HepG2 (cell line): ENCODE data around the gene WIF1. TPM values are rescaled to one million over a fixed set of nuclear protein-coding genes. Genes with fewer than 3 reads are reported as not detected.

Experiments used
- ATAC-seq: fragments of 200-7000 bp; cut with Tn5 transposase; 3 replicates; pipeline ENCODE4 v1.9.1; 2020; ENCODE audit warnings: mild to moderate bottlenecking, moderate library complexity
- BruUV-seq: library from RNA; stranded (reverse); fragments of 400-500 nt; replicated peaks from 2 replicates; lab custom pipeline; 2021; lab: Mats Ljungman, UMichigan
- CTCF ChIA-PET: fragments of 300-600 bp; formaldehyde crosslinking; extraction: SDS; loops from one replicate; lab custom pipeline; 2021; ENCODE audit warnings: low total read pairs, inconsistent platforms, low intra/inter-chr PET ratio; lab: Yijun Ruan, JAX
- POLR2A ChIA-PET: fragments of 350-600 bp; sonication (Branson Sonifier 250); formaldehyde crosslinking; loops from one replicate; lab custom pipeline; 2020; ENCODE audit warnings: antibody characterized with exemption, inconsistent platforms; lab: Yijun Ruan, JAX
- DNase-seq: peaks from one replicate; pipeline ENCODE4 v3.0.0-alpha.2; 2015; ENCODE audit warnings: low spot score
- FAIRE-seq: peaks from 3 replicates; lab custom pipeline; 2011; peaks lifted over from hg19 to GRCh38; lab: Jason Lieb, UNC
- H2AFZ ChIP-seq: one replicate; pipeline ENCODE4 v1.6.1; 2011; ENCODE audit warnings: low read length, inconsistent platforms
- H3K27ac ChIP-seq: fragments of 300-600 bp; 3 replicates; pipeline ENCODE4 v1.8.0; 2011; ENCODE audit warnings: mixed run types, mild to moderate bottlenecking, mixed read lengths, low read length, inconsistent platforms; ENCODE audit not compliant: insufficient read depth; ENCODE audit errors: extremely low read length
- H3K27me3 ChIP-seq, 2 experiments: fragments of 200-600 bp in 1 of 2; 2 replicates in 1 of 2; 3 replicates in 1 of 2; pipeline versions ENCODE4 v1.6.0 to v1.8.0; 2011; ENCODE audit warnings: low read length in 2 of 2, mild to moderate bottlenecking in 2 of 2, moderate library complexity in 2 of 2, inconsistent platforms in 1 of 2; ENCODE audit not compliant: insufficient read depth in 2 of 2, control insufficient read depth in 1 of 2
- H3K36me3 ChIP-seq, 2 experiments: fragments of 200-600 bp in 1 of 2; replicated peaks in 1 of 2; 2 replicates in 1 of 2; 3 replicates in 1 of 2; pipeline versions ENCODE4 v1.5.1 to v1.8.0; 2011; ENCODE audit warnings: low read length in 2 of 2, inconsistent platforms in 1 of 2; ENCODE audit not compliant: insufficient read depth in 2 of 2, control insufficient read depth in 1 of 2
- H3K4me1 ChIP-seq: 2 replicates; pipeline ENCODE4 v1.5.1; 2012; ENCODE audit warnings: low read length, inconsistent platforms; ENCODE audit not compliant: insufficient read depth
- H3K4me2 ChIP-seq: 2 replicates; pipeline ENCODE4 v1.6.0; 2011; ENCODE audit warnings: low read depth, low read length, inconsistent platforms
- H3K4me3 ChIP-seq, 3 experiments: fragments of 200-600 bp in 1 of 3; sonication (generic), shearing (Covaris generic) in 1 of 3; replicated peaks in 1 of 3; 2 replicates each; pipeline ENCODE4 v1.5.1; 2011 to 2016; ENCODE audit warnings: low read length in 3 of 3, inconsistent platforms in 2 of 3, low read depth in 2 of 3, mild to moderate bottlenecking in 2 of 3, control low read depth in 1 of 3, mixed read lengths in 1 of 3; ENCODE audit not compliant: insufficient read depth in 1 of 3
- H3K79me2 ChIP-seq: one replicate; pipeline ENCODE4 v1.6.1; 2011; ENCODE audit warnings: low read length, inconsistent platforms; ENCODE audit not compliant: insufficient read depth
- H3K9ac ChIP-seq: 2 replicates; pipeline ENCODE4 v1.6.0; 2011; ENCODE audit warnings: mild to moderate bottlenecking, low read depth, low read length, inconsistent platforms; ENCODE audit not compliant: insufficient read depth
- H3K9me3 ChIP-seq: 2 replicates; pipeline ENCODE4 v1.5.1; 2012; ENCODE audit warnings: mild to moderate bottlenecking, low read length
- H4K20me1 ChIP-seq: 2 replicates; pipeline ENCODE4 v1.6.0; 2011; ENCODE audit warnings: inconsistent platforms, mild to moderate bottlenecking, low read length, moderate library complexity; ENCODE audit not compliant: insufficient read depth
- BORCS8-MEF2B ChIP-seq: sonication (generic); formaldehyde crosslinking; IDR thresholded peaks from 2 replicates; pipeline ENCODE4 v1.8.0; 2022; ENCODE audit warnings: mild to moderate bottlenecking, missing genetic modification reagents
- CBX5 ChIP-seq: sonication (generic); formaldehyde crosslinking; IDR thresholded peaks from 2 replicates; pipeline ENCODE4 v1.4.0; 2020; ENCODE audit warnings: missing genetic modification reagents, borderline replicate concordance
- KDM3A ChIP-seq: IDR thresholded peaks from 2 replicates; pipeline ENCODE4 v1.6.1; 2018; ENCODE audit warnings: low read depth, missing compliant biosample characterization
- TBL1XR1 ChIP-seq: fragments of 150-350 bp; IDR thresholded peaks from 2 replicates; pipeline ENCODE4 v1.6.1; 2014; ENCODE audit warnings: borderline replicate concordance, low read length; ENCODE audit not compliant: partially characterized antibody
- U2AF2 ChIP-seq: fragments of 200-400 bp; formaldehyde crosslinking; IDR thresholded peaks from 2 replicates; pipeline ENCODE4 v1.6.1; 2017; ENCODE audit warnings: low read depth, mild to moderate bottlenecking, low read length
- ZMAT3 ChIP-seq: sonication (generic); formaldehyde crosslinking; conservative IDR thresholded peaks from 2 replicates; pipeline ENCODE4 v1.7.0; 2021; ENCODE audit warnings: missing genetic modification reagents
- ZNF12 ChIP-seq: sonication (generic); formaldehyde crosslinking; IDR thresholded peaks from 2 replicates; pipeline ENCODE4 v1.5.0; 2020; ENCODE audit warnings: missing genetic modification reagents
- ZNF484 ChIP-seq: sonication (generic); formaldehyde crosslinking; IDR thresholded peaks from 2 replicates; pipeline ENCODE4 v1.5.1; 2020; ENCODE audit warnings: mild to moderate bottlenecking, low read depth, missing genetic modification reagents, borderline replicate concordance
- WGBS: methylation state at CpG from one replicate; pipeline ENCODE4 v1.1.6; 2017; ENCODE audit warnings: low lambda C conversion rate; 5-methylcytosine and 5-hydroxymethylcytosine counted together
- in situ Hi-C: cut with HindIII; loops from 2 replicates; pipeline ENCODE4 v1.10.0; 2017; ENCODE audit warnings: low pct_unique_long_range_greater_than_20kb; ENCODE audit not compliant: extremely low pct_ligation_motif_present
- intact Hi-C: fragments of 100-400 bp; cut with micrococcal nuclease; formaldehyde crosslinking; loops from one replicate; pipeline ENCODE4 v1.10.0; 2022; ENCODE audit not compliant: unreplicated experiment
- polyA plus RNA-seq, 8 experiments: library from polyadenylated mRNA; depleted of rRNA in 3 of 8; stranded (reverse) in 7 of 8; unstranded in 1 of 8; fragments of >200 nt; fragmentation: Illumina TruSeq in 4 of 8; extraction: Trizol in 4 of 8; gene quantifications; 2 replicates each; pipeline versions ENCODE4 v1.2.1 to v1.2.3, GENCODE V29; 2011 to 2016; ENCODE audit warnings: low read depth in 4 of 8, missing spikeins in 1 of 8, mixed read lengths in 1 of 8; ENCODE audit not compliant: insufficient read depth in 1 of 8
- total RNA-seq, 5 experiments: library from RNA; depleted of rRNA; stranded (reverse); fragments of >200 nt; fragmentation: Illumina TruSeq; extraction: Trizol; gene quantifications; 2 replicates each; pipeline ENCODE4 v1.2.3, GENCODE V29; 2016; ENCODE audit warnings: low read depth in 1 of 5
- TF ChIP-seq, protein P1 (sequence below): sonication (generic); formaldehyde crosslinking; IDR thresholded peaks from 2 replicates; pipeline ENCODE4 v1.5.0; 2020; ENCODE audit warnings: missing genetic modification reagents
- TF ChIP-seq, protein P2 (sequence below): sonication (generic); formaldehyde crosslinking; conservative IDR thresholded peaks from 2 replicates; pipeline ENCODE4 v1.5.0; 2020; ENCODE audit warnings: missing genetic modification reagents
- TF ChIP-seq, protein P3 (sequence below), 2 experiments: IDR thresholded peaks; 2 replicates each; pipeline ENCODE4 v1.6.1; 2011 to 2012; ENCODE audit warnings: low read length in 2 of 2, borderline replicate concordance in 1 of 2, low read depth in 1 of 2, mild to moderate bottlenecking in 1 of 2, moderate library complexity in 1 of 2

The WIF1 gene
- total and polyA plus RNA-seq, 2 of the 13 experiments (the other 11 are each of a cell fraction or from before 2014, with no cell fraction given): not detected

DNA sequence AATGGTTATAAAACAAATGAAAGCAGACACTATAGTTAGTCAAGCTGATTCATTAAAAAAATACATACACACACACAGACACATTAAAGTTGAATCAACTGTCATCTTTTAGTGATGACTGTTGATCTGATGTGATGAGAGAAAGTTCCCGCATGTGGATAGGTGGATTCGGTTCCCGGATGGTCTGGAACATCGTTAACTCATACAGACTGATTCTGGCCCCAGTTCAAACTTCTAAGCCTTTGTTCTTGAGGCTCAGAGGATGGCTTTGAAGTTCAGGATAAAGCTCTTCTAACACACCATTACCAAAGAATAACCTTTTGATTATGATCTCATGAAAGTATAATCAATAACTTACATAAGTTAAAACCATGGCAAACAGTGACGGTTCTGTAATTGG is 27.5 kb downstream of the WIF1 start:
- DNase-seq (no peak), FAIRE-seq (no peak), ATAC-seq (no peak)
- TF ChIP-seq ZNF12 (CRISPR knock-in tag) (peak; percentile 95), BORCS8-MEF2B (CRISPR knock-in tag) (no peak)
- WGBS: 7% methylated on average over 5 of the region's 5 CpGs
- BruUV-seq: no TSS peak
- H3K4me1 ChIP-seq: no peaks in the 10 kb centered on the region
- no peak overlapping the region for H3K27ac ChIP-seq
- intact Hi-C loops: no loop called here
- in situ Hi-C loops: no loop called here
- ChIA-PET POLR2A (no interaction called here), CTCF (no interaction called here)
- H3K79me2 ChIP-seq: no peaks in the 10 kb centered on the region
- no peaks in the 10 kb centered on the region for H4K20me1 ChIP-seq
- no peak overlapping the region for H3K9ac ChIP-seq
- H2AFZ ChIP-seq: no peak overlapping the region
- no peaks in the 10 kb centered on the region for H3K36me3 ChIP-seq
- no peaks in the 10 kb centered on the region for H3K27me3 ChIP-seq
- H3K4me2 ChIP-seq: no peak overlapping the region
- no peak overlapping the region for H3K4me3 ChIP-seq
- no peaks in the 10 kb centered on the region for H3K9me3 ChIP-seq

DNA sequence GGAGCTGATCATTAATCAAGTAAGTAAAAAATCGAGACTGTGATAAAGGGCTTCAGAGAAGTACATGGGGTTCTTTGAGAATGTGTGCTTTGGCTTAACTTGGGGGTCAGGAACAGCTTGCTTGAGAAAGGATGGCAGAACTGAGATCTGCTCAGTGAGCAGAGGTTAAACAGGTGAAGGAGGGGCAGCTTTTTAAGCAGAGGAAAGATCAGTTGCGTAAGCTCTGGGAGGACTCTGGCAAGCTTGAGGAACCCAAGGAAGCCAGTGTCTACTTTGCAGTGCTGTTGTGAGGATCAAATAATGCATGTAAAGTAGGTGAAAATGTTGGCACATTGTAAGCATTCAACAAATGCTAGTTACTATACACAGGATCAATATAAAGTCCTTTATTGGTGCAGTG is 30.6 kb downstream of the WIF1 start:
- Histone ChIP-seq H3K36me3 (no peaks in the 10 kb centered on the region), H3K4me1 (no peaks in the 10 kb centered on the region), H2AFZ (no peak overlapping the region), H3K4me2 (no peak overlapping the region), H3K27ac (no peak overlapping the region), H3K79me2 (no peaks in the 10 kb centered on the region), H3K9ac (no peak overlapping the region), H4K20me1 (no peaks in the 10 kb centered on the region), H3K4me3 (no peak overlapping the region), H3K9me3 (no peaks in the 10 kb centered on the region), H3K27me3 (no peaks in the 10 kb centered on the region)
- BruUV-seq: no TSS peak
- no peak for FAIRE-seq
- ChIA-PET POLR2A (no interaction called here), CTCF (no interaction called here)
- in situ Hi-C loops: no loop called here
- TF ChIP-seq, protein P1, sequence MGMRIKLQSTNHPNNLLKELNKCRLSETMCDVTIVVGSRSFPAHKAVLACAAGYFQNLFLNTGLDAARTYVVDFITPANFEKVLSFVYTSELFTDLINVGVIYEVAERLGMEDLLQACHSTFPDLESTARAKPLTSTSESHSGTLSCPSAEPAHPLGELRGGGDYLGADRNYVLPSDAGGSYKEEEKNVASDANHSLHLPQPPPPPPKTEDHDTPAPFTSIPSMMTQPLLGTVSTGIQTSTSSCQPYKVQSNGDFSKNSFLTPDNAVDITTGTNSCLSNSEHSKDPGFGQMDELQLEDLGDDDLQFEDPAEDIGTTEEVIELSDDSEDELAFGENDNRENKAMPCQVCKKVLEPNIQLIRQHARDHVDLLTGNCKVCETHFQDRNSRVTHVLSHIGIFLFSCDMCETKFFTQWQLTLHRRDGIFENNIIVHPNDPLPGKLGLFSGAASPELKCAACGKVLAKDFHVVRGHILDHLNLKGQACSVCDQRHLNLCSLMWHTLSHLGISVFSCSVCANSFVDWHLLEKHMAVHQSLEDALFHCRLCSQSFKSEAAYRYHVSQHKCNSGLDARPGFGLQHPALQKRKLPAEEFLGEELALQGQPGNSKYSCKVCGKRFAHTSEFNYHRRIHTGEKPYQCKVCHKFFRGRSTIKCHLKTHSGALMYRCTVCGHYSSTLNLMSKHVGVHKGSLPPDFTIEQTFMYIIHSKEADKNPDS (CRISPR knock-in tag): no peak
- TF ChIP-seq, protein P2, sequence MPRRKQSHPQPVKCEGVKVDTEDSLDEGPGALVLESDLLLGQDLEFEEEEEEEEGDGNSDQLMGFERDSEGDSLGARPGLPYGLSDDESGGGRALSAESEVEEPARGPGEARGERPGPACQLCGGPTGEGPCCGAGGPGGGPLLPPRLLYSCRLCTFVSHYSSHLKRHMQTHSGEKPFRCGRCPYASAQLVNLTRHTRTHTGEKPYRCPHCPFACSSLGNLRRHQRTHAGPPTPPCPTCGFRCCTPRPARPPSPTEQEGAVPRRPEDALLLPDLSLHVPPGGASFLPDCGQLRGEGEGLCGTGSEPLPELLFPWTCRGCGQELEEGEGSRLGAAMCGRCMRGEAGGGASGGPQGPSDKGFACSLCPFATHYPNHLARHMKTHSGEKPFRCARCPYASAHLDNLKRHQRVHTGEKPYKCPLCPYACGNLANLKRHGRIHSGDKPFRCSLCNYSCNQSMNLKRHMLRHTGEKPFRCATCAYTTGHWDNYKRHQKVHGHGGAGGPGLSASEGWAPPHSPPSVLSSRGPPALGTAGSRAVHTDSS (CRISPR knock-in tag): no peak
- no peak for TF ChIP-seq TBL1XR1
- TF ChIP-seq CBX5: no peak
- TF ChIP-seq ZNF484: no peak
- TF ChIP-seq, protein P3, sequence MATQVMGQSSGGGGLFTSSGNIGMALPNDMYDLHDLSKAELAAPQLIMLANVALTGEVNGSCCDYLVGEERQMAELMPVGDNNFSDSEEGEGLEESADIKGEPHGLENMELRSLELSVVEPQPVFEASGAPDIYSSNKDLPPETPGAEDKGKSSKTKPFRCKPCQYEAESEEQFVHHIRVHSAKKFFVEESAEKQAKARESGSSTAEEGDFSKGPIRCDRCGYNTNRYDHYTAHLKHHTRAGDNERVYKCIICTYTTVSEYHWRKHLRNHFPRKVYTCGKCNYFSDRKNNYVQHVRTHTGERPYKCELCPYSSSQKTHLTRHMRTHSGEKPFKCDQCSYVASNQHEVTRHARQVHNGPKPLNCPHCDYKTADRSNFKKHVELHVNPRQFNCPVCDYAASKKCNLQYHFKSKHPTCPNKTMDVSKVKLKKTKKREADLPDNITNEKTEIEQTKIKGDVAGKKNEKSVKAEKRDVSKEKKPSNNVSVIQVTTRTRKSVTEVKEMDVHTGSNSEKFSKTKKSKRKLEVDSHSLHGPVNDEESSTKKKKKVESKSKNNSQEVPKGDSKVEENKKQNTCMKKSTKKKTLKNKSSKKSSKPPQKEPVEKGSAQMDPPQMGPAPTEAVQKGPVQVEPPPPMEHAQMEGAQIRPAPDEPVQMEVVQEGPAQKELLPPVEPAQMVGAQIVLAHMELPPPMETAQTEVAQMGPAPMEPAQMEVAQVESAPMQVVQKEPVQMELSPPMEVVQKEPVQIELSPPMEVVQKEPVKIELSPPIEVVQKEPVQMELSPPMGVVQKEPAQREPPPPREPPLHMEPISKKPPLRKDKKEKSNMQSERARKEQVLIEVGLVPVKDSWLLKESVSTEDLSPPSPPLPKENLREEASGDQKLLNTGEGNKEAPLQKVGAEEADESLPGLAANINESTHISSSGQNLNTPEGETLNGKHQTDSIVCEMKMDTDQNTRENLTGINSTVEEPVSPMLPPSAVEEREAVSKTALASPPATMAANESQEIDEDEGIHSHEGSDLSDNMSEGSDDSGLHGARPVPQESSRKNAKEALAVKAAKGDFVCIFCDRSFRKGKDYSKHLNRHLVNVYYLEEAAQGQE (IDR thresholded peaks at IDR 0.05; ENCODE audit: borderline replicate concordance in 1 of 2, low read depth in 1 of 2, low read length in 2 of 2): no peak
- no peak for TF ChIP-seq U2AF2
- TF ChIP-seq KDM3A (CRISPR knock-in tag): no peak
- TF ChIP-seq ZMAT3 (CRISPR knock-in tag): no peak
- ATAC-seq: no peak
- intact Hi-C loops: no loop called here
- no peak for DNase-seq
- 50% methylated on average over 2 of the region's 2 CpGs for WGBS
